Stimulated activated CD8-positive, alpha-beta memory T cell treated with anti-CD3 and anti-CD28 coated beads, Interleukin-12 subunit alpha, Interleukin-12 subunit beta, amount 100 ng/mL, for 1 hour (primary cell): ENCODE measurements around the gene AJAP1.

Experiments used
- DNase-seq: peaks from one replicate; pipeline ENCODE4 v3.0.0-alpha.2; 2020; ENCODE audit warnings: low read depth

The AJAP1 gene

DNA sequence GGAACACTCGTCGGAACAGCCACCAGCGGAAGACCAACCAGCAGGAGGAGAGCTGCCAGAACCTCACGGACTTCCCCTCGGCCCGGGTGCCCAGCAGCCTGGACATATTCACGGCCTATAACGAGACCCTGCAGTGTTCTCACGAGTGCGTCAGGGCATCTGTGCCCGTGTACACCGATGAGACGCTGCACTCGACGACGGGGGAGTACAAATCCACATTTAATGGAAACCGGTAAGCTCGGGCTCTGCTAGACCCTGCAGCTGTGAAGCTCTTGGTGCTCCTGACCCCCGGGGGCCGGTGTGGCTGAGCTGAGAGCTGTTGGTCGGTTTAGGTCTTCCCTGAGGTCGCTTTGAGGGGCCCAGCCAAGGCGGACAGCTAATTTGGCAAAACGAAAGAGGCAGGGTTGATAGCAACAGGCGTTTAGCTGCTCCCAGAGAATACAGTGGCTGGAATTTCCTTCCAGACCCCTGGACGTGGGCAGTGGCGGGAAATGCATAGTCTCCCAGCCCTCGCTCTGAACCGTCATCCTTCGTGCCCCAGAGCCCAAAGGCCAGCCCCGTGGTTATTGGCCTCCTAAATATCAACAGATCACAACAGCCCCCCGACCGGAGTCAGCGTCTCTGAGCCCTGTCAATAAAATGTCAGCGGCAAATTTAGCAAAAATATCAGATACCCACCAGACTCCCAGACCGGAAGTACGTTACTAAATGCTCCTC, 118.0 kb downstream of the AJAP1 start:
- no peak for DNase-seq

DNA sequence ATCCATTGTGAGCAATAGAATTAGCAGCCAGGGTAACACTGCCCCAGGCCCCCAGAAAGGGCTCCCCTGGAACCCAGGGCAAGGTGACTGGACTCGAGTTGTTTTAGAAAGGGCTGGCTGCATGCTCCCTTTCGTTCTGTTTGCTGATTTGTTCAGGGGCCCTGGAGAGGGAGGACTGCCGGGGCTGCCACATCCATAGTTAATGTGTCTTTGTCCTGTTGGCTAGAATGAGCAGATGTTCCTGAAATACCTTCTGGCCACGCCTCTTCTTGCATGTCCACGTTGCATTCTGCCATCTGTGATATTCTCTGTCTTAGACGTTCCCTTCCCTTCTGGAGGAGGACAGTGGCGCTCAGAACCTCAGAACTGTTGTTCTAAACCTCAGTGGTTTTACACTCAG, 118.8 kb downstream of the AJAP1 start:
- DNase-seq: no peak

DNA sequence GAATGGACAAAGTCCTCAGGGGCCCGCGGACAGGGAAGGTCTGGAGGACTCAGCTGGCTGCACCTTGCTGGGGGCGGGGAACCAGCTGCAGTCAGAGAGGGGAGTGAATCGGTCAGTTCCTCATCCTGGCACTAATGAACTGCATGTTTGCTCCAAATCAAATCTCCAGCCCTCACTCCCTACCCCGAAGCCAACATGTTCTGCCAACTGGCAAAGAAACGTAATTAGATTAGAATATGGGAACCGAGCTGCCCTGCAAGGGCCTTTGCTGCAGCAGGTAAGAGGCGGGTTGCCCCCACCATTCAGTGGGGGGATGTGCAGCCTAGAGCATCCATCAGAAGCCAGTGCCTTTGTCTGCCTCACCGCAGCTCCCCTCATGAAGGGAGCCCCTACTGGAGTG, 121.1 kb downstream of the AJAP1 start:
- DNase-seq: no peak

DNA sequence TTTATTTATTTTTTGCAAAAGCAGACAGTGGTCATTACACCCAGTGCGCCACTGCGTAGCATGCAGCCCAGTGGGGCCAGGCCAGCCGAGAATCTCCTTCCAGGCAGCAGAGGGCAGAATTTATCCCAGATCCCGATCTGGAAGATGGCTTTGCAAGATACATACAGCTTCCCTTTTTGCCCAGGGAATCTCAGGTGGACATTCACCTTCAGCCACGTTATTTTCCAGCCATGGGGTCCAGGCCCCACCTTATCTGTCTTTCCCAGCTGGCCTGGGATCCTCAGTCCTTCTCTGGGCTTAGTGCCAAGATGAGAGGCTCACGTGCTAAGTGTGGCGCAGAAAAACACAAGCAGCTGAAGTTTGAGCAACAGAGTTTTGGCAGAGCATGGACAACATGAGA, 123.6 kb downstream of the AJAP1 start:
- no peak for DNase-seq

DNA sequence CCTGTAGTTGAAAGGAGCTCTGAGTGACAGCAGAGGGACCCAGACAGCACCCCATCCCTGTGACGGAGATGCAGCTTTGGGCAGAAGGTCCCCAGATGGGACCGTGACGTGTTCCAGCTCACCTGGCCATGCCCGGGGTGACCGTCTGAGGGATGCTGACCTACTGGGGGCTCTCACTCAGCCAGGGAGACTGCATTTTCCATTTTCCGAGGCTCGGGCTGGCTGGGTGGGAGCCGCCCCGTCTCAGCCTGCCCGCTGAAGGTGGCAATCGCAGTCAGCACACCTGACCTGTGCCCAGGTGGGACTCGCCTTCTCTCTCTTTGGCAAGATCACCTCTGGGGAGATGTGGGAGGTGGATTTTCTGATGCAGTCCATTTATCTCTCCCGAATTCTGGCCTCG, 127.2 kb downstream of the AJAP1 start:
- DNase-seq: no peak

DNA sequence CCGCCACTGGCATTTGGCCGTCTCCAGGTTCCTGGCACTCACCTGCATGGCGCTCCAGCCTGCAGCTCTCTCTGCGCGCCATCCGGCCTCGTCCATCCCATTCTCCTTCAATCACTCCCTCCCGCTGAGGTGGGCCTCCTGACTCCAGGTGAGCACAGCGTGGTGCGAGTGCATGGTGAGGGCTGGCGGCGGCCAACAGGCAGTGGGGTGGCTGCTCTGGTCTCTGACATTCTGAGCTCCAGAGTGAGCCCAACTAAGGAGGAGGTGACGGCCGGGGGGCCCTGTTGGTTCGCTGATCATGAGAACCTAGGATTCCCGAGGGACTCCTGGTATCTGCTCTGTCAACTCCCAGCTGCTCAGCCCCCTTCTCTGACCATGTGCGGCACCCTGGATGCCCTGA, 130.4 kb downstream of the AJAP1 start:
- no peak for DNase-seq

DNA sequence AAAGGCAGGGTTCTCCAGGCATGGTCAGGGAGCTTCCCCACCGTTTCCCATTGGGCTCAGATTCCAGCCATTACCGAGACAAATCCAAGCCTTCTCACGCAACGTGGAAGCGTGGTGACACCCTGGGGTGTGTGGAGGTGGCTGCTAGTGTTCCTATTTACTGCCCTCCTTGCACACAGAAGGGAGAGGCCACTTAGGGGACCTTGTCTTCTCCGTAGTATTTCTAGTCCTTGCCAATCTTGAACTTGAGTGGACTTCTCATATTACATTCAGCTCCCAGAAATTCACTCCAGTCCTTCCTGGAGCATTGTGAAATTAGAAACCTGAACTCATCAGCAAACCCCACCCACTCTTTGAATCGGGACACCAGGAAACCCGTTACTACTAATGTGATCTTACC, 131.6 kb downstream of the AJAP1 start:
- no peak for DNase-seq

DNA sequence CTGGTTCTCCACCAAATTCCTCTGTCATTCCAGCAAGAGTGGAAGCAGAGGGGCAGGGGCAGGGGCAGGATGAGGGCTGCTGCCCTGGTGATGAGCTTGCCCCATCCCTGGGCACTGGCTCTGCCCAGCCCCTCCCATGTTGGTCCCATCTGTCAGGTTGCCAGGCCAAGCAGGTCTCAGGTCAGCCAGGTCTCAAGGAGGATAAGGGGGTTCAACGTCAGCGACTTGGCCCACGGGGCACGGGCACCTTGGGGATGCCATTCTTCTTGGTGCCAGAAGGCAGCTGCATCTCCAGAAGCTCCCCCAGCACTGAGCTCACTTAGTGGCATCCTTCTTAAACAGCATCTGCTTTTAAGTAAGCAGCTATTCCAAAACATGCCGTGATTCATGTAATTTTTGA, 133.1 kb downstream of the AJAP1 start:
- DNase-seq: no peak

DNA sequence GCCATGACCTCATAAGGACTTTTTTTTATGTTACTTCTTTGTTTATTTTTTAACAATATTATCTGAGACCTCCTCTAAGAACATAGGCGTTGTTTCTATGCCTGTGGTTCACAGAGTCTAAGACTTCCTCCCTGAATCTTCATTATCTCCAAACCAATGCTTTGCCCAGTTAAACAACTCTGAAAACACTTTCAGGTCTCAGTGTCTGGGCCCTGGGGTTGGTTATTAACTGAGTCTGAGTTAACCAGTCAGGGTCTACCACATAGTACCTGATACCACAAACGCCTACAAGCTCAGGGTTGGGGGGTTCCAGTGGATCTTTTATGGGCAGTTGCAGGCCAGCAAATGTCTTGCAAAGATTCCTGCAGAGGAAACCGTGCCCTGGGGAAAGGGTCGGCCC, 138.2 kb downstream of the AJAP1 start:
- no peak for DNase-seq

DNA sequence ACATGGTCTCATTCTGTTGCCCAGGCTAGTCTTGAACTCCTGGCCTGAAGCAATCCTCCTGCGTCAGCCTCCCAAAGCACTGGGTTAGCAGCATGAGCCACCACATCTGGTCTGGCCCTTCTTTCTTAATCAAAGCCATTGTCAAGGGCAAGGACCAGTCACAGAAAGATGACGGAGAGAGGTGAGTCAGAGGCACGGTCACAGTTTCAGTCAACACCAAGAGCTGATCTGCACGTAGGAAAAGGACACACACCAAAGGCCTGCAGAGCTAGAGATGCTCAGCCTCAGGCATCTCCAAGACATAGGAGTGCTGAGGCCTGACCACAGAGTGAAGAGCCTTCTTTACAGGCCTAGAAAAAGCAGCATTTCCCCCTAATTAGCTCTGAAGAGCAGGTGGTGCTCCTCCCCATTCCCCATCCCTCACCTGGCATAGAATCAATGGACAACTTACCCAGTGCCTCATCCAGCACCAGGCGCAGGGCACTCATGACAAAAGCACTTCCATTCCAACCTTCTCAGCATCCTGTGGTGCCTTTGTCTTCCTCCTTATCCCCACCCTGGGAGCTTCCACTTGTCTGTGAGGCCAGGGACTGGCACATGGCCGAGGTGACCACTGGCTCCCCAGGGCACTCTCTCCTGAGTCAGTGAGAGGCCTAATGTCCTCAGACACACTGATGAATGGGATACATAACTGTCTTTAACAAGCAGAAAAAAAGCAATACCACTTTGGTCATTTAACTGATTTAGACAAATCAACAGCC, 139.8 kb downstream of the AJAP1 start:
- DNase-seq: no peak

DNA sequence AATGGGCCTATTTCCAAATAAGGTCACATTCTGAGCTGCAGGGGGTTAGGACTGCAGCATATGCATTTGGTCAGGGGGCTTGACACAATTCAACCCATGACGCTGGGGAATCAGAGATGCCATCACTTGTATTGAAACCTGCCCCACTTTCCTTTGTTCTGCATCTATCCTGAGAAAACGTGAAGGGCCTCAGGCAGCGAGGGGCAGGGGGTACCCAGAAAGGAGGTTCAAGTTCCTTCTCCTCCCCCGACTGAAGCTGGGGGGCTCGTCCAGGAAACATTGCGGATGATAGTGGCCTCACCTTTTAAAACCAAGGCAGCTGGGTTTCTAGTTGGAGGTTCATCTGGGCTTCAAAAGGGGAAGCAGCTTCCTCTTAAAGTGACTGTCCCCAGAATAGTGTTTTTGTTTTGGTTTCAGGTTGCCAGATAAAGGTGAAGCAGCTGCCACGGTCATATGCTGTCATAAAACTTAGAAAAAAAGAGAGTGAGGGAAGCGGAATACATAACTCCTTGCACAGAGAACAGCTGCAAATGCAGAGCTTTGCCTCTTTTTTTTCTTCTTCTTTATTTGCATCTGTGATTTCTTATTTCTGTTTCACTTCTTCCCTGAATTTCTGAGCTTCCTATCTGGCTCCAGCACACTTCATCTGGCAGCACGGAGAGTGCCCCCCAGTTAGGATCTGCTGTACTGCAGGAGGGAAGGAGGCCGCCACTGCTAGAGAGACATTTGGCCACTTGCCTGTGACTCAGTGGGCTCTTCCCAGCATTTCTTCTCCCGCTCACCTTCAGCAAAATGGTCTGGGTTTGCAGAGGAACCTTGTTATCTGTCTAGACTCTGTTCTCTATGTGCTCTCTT, 142.0 kb downstream of the AJAP1 start:
- no peak for DNase-seq

DNA sequence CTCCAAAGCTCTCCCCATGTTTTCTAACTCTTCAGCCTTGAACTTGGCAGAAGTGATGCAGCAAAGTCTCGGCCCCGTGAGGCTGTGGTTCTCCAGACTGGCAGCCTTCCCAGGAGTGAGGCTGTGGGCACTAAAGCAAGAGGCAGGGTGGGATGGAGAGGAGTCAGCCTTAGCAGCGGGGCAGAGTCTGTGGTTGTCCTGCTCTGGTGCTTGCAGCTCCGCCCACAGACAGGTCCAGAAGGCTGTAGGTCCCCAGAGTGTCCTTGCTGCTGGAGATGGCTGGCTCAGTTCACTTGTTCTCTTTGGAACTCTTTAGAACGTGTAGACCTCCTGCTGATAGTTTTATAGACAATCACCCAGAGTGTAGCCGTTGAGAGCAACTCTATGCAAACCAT, 142.6 kb downstream of the AJAP1 start:
- DNase-seq: no peak

DNA sequence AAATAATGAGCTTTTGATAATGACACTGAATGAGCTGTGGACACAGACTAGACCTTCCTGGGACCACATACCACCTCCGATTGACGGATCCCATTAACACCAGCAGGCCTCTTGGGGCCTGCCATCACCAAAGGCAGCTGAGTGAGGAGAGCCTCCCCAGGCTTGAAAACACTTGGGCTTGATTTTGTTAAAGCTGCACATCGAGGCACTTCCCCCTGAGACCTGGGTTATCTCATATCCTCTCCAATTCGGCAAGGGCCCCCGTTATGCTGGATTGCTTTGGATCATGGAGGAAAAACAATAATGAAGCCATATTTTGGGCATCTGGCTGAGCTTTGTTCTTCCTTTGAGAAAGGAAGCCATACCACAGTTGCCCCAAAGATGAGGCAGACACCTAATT, 143.0 kb downstream of the AJAP1 start:
- no peak for DNase-seq

DNA sequence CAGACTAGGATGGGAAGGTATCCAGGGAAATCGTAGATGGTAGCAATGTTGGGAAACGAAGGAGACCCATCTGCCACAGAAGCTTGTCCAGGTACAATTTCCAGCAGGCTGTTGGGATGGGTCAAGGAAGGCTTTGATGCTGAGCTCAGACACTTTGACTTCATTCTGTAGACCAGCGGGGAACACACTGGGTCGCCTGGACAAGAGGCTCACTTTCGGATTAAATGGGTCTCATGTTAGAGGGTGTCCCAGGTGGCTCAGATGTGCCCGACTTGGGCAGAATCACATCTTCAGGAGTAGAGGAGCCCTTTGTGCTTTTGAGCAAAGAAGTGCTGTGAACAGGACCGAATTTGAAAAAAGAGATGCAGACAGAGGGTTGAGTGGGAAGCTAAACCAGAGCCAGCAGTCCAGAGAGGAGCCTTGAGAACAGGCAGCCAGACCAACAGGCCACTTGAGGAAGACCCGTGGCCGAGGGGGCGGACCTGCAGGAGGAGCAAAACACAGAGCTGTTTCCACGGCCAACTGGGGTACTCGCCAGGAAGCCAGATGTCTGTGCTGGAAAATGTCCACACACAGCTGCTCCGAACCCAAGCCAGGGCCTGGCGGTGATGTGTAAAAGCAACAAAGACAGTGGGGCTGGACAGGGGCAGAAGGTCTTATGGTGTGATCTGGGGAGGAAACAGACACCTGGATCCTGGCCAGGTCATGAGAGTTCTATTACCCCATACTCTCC, 146.9 kb downstream of the AJAP1 start:
- DNase-seq: no peak

DNA sequence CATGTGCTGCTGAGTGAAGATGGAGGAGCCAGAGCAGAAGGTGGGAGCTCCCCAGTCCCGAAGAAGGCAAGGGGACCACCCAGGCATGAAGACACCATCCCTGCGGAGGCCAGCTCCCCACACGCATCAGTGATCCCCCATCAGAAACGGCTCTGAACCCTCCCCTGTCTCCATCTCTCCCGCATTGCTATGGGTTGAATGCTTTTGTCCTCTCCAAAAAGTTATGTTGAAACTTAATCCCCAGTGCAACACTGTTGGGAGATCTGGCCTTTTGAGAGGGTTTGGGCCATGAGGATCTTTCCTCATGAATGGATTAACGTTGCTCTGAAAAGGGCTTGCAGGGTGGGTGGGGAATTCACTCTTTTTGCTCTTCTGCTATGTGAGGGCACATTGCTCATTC, 147.6 kb downstream of the AJAP1 start:
- DNase-seq: no peak

DNA sequence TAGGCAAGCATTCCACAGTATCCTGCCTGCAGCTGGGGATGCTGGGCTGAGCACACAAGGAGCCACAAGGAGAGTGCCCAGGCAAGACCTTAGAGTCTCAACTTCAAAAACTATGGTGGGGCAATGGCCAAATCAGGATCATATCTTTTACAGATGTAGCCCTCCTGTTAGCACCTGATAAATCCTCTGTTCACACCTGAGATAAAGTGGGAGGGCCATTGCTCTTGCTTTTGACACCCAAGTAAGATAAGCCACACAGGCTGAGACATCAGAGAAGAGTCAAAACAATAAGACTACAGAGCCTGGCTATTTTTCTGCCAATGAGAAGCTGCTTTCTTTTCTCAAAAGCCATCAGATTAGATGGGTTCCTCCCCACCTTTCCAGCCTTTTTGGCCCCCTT, 148.9 kb downstream of the AJAP1 start:
- DNase-seq: no peak

DNA sequence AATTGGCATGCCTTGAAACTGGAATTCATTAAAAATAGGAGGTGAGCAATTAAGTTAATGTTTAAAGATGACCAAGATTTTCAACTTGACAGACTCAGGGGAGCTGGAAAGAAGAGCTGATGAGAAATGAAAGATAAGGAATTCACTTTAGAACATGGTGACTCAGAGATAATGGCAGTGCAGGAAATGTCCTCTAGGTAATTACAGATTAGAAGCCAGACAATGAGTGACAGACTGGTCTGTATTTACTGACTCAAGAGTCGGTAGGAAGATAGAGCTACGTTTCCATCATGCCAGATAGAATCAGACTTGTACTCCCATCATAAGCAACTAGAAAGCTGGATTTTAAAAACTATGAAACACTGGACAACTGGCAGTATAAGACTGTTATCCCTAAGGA, 151.6 kb downstream of the AJAP1 start:
- no peak for DNase-seq

DNA sequence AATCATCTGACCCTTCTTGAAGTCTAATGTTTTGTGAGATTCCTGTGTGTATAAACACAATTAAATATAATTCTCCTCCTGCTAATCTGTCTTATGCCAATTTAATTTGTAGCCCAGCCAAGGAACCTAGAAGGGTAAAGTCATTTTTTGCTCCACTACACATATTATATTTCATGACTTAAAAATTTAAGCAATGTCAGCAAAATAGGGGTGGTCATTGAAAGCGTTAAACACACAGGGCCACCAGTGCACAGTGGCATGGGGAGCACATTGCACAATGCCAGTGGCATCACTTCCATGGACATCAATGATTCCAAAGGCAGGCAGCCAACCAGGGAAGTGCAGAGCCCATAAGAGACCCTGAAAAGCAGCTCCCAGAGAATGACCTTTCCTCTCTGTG, 166.1 kb downstream of the AJAP1 start:
- DNase-seq: no peak

DNA sequence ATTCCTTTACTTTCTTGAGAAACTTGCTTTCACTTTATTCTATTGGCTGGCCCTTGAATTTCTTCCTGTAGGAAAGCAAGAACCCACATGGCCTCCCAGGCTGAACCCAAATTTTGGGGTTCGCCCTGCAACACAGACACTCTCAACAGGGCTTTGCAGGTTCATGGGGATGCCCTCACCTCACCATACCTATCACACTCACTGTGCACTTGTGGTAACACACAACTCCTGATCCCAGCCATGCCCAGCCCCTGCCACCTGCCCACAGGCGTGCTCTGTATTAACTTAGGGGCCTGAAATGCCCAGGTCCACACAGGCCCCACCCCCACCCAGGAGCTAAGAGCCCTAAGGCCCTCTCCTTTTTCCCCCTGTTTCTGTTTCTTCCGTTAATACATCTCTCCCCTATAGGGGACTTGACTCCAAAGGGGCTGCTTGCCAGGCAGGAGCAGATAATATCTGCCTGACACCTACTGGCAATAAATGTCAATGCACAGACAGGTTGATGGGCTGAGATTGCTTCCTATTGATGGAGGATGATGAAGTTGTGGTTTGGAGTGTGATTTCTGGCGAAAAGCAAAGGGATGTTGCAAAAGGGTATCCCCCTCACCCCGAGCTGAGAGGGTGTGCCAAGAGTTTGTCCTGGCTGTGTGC, 171.5 kb downstream of the AJAP1 start:
- no peak for DNase-seq

DNA sequence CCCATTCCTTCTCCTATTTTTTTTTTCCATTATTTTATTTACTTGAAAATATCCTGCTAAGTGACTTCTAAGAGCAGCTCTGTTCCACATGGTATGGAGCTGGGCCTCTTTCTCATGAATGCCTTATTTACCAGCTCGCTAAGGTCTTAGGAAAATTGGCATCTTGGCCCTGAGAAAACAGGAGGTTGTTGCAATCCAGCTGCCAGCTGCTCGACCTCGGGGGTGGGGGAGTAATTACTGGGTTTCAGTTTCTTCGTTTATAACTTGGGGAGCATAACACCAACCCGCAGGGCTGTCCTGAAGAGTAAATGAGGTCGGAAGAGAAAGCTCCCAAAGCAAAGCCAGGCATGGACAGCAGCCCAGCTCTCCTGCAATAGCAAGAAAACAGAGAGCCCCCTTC, 176.3 kb downstream of the AJAP1 start:
- DNase-seq: no peak

DNA sequence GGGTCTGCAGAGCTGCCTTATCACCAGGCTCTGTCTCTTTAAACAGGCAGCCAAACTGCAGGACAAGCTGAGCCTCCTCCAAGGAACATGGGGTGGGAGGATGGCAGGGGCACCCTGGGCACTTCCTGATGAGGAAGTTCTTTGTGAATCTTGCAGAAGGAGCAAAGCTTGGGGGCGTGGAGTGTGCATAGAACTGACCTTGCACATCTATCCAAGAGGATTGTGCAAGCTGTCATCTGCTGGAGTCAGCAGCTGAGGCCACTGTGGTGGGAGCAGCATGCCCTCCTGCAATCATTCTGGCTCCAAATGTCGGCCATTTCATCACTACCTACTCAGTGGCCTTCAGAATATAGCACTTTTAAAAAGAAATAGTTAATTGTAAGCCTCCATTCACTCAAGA, 182.2 kb downstream of the AJAP1 start:
- DNase-seq: no peak
